Breast epithelium (tissue), 3 donors: Measurements from ENCODE around the gene DOCK3.

Source experiments
- POLR2AphosphoS5 ChIP-seq, 3 donors: sonication (generic); formaldehyde crosslinking; IDR thresholded peaks; one replicate each; pipeline ENCODE4 v1.6.1; 2017; ENCODE audit warnings: antibody characterized with exemption in 3 of 3
- TF ChIP-seq, protein P1 (sequence below), 3 donors: fragments of 450-650 bp; IDR thresholded peaks; one replicate each; pipeline ENCODE4 v1.5.1; 2016 to 2017; ENCODE audit warnings: antibody characterized with exemption in 3 of 3, mild to moderate bottlenecking in 3 of 3, moderate library complexity in 3 of 3

DNA sequence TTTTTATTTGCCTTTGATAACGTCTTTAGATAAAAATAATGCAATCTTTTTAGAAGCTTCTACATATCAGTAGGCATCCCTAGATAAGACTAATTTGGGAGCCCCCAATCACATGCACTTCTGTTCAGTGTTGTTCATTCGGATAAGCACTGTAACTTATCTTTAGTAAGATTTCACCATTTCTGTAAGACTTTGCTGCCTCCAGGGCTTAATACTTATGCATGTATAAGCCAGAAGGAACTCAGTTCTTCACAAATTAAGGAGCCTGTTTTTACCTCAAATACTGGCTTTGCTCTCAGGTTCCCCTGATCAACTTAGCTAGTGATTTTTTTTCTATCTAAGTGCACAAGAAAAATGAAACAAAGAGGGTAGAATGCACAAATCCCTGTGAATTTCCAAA, 20.3 kb downstream of the DOCK3 start:
- TF ChIP-seq, protein P1, sequence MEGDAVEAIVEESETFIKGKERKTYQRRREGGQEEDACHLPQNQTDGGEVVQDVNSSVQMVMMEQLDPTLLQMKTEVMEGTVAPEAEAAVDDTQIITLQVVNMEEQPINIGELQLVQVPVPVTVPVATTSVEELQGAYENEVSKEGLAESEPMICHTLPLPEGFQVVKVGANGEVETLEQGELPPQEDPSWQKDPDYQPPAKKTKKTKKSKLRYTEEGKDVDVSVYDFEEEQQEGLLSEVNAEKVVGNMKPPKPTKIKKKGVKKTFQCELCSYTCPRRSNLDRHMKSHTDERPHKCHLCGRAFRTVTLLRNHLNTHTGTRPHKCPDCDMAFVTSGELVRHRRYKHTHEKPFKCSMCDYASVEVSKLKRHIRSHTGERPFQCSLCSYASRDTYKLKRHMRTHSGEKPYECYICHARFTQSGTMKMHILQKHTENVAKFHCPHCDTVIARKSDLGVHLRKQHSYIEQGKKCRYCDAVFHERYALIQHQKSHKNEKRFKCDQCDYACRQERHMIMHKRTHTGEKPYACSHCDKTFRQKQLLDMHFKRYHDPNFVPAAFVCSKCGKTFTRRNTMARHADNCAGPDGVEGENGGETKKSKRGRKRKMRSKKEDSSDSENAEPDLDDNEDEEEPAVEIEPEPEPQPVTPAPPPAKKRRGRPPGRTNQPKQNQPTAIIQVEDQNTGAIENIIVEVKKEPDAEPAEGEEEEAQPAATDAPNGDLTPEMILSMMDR (IDR thresholded peaks at IDR 0.05) = no peak
- no peak for TF ChIP-seq POLR2AphosphoS5 (IDR thresholded peaks at IDR 0.05)
